GM23338 (cell line): ENCODE data around the gene KSR2. TPM values are rescaled to one million over a fixed set of nuclear protein-coding genes. Genes with fewer than 3 reads are reported as not detected.

Experiments
- ATAC-seq: fragments of 200-7000 bp; cut with Tn5 transposase; 3 replicates; pipeline ENCODE4 v1.9.1; 2020
- DNase-seq: peaks from one replicate; pipeline ENCODE4 v3.0.0-alpha.2; 2015; ENCODE audit warnings: low spot score
- H2AFZ ChIP-seq: fragments of 200-600 bp; sonication (generic); 2 replicates; pipeline ENCODE4 v1.8.0; 2016; ENCODE audit warnings: antibody characterized with exemption, mild to moderate bottlenecking, moderate library complexity
- H3F3A ChIP-seq: fragments of 200-600 bp; sonication (generic); replicated peaks from 2 replicates; pipeline ENCODE4 v1.8.0; 2017; ENCODE audit warnings: antibody characterized with exemption, mixed run types, low read depth
- H3K27ac ChIP-seq: fragments of 200-600 bp; sonication (generic); 2 replicates; pipeline ENCODE4 v1.6.1; 2016; ENCODE audit warnings: low read depth
- H3K27me3 ChIP-seq: fragments of 200-600 bp; sonication (generic); 2 replicates; pipeline ENCODE4 v1.8.0; 2016; ENCODE audit warnings: mild to moderate bottlenecking, mixed run types, moderate library complexity; ENCODE audit not compliant: insufficient read depth
- H3K36me3 ChIP-seq: fragments of 200-600 bp; sonication (generic); 2 replicates; pipeline ENCODE4 v1.8.0; 2016; ENCODE audit warnings: mild to moderate bottlenecking; ENCODE audit not compliant: insufficient read depth
- H3K4me1 ChIP-seq: fragments of 200-600 bp; sonication (generic); 2 replicates; pipeline ENCODE4 v1.8.0; 2016; ENCODE audit warnings: mild to moderate bottlenecking, moderate library complexity; ENCODE audit not compliant: insufficient read depth
- H3K4me2 ChIP-seq: fragments of 200-600 bp; sonication (generic); 2 replicates; pipeline ENCODE4 v1.7.1; 2017; ENCODE audit warnings: mixed run types
- H3K4me3 ChIP-seq: fragments of 200-600 bp; sonication (generic); 2 replicates; pipeline ENCODE4 v1.6.1; 2016; ENCODE audit warnings: mixed run types
- H3K79me2 ChIP-seq: fragments of 200-600 bp; sonication (generic); replicated peaks from 2 replicates; pipeline ENCODE4 v1.8.0; 2017; ENCODE audit warnings: mild to moderate bottlenecking; ENCODE audit not compliant: insufficient read depth
- H3K9me2 ChIP-seq: fragments of 200-600 bp; sonication (generic); 2 replicates; pipeline ENCODE4 v1.8.0; 2017; ENCODE audit not compliant: insufficient read depth
- H4K20me1 ChIP-seq: fragments of 200-600 bp; sonication (generic); replicated peaks from 2 replicates; pipeline ENCODE4 v1.8.0; 2017; ENCODE audit warnings: mild to moderate bottlenecking; ENCODE audit not compliant: insufficient read depth
- H3K27ac Mint-ChIP-seq: 2 replicates; pipeline ENCODE4 v1.8.0; 2020; ENCODE audit warnings: inconsistent platforms, mild to moderate bottlenecking, moderate library complexity, mixed read lengths
- H3K27me3 Mint-ChIP-seq: 3 replicates; pipeline ENCODE4 v1.8.0; 2022; ENCODE audit warnings: low read depth, mild to moderate bottlenecking, moderate library complexity, mixed read lengths, inconsistent platforms; ENCODE audit not compliant: insufficient read depth, poor library complexity
- H3K36me3 Mint-ChIP-seq: 3 replicates; pipeline ENCODE4 v1.8.0; 2021; ENCODE audit warnings: low read depth, mild to moderate bottlenecking, inconsistent platforms, moderate library complexity, mixed read lengths
- H3K4me1 Mint-ChIP-seq: 3 replicates; pipeline ENCODE4 v1.8.0; 2020; ENCODE audit warnings: mild to moderate bottlenecking, inconsistent platforms, mixed read lengths
- H3K4me3 Mint-ChIP-seq: 3 replicates; pipeline ENCODE4 v1.8.0; 2021; ENCODE audit warnings: moderate library complexity, mild to moderate bottlenecking, inconsistent platforms, mixed read lengths
- H3K9me3 Mint-ChIP-seq: 3 replicates; pipeline ENCODE4 v1.8.0; 2020; ENCODE audit warnings: moderate library complexity, mild to moderate bottlenecking, inconsistent platforms, mixed read lengths
- CTCF ChIP-seq, 2 experiments: fragments of 200-600 bp in 1 of 2; sonication (generic) in 1 of 2; conservative IDR thresholded peaks; 2 replicates each; pipeline versions ENCODE4 v1.5.1 to v1.6.1; 2016 to 2017; ENCODE audit warnings: antibody characterized with exemption in 2 of 2, low read depth in 2 of 2, mild to moderate bottlenecking in 2 of 2, moderate library complexity in 1 of 2
- ETS1 ChIP-seq: IDR thresholded peaks from 2 replicates; pipeline ENCODE4 v1.6.1; 2016; ENCODE audit warnings: antibody characterized with exemption
- EZH2phosphoT487 ChIP-seq: fragments of 200-600 bp; sonication (generic); IDR thresholded peaks from one replicate; pipeline ENCODE4 v1.8.1; 2018; ENCODE audit warnings: antibody characterized with exemption; ENCODE audit not compliant: unreplicated experiment
- NANOG ChIP-seq: IDR thresholded peaks from 2 replicates; pipeline ENCODE4 v1.6.1; 2016; ENCODE audit warnings: antibody characterized with exemption, borderline replicate concordance
- POLR2AphosphoS5 ChIP-seq: IDR thresholded peaks from 2 replicates; pipeline ENCODE4 v1.6.1; 2016; ENCODE audit warnings: antibody characterized with exemption, low read depth
- ZNF331 ChIP-seq: fragments of 250-450 bp; sonication (Bioruptor Pico); IDR thresholded peaks from 2 replicates; pipeline ENCODE4 v1.5.0; 2020; ENCODE audit warnings: low read depth, mild to moderate bottlenecking, moderate library complexity
- polyA plus RNA-seq: library from polyadenylated mRNA; unstranded; fragments of >200 nt; fragmentation: Nextera tagmentation; extraction: Ambion mirVana; gene quantifications from 2 replicates; pipeline ENCODE4 v1.2.1, GENCODE V29; 2016
- total RNA-seq: library from RNA; depleted of rRNA; stranded (reverse); fragments of >200 nt; shearing (Covaris generic); gene quantifications from 2 replicates; pipeline ENCODE4 v1.2.3, GENCODE V29; 2014

The KSR2 gene
- total and polyA plus RNA-seq, 2 experiments from 2014 or later, result 1.1 to 2.7 TPM

GRCh38 chr12:117797202-117797601 is 171.6 kb downstream of the KSR2 start:
- no peaks in the 10 kb centered on the region; the same call in 2 of the 3 replicates for H3K4me1 Mint-ChIP-seq

GRCh38 chr12:117792877-117793424 is 175.8 kb downstream of the KSR2 start:
- H3K27me3 Mint-ChIP-seq, result no peaks in the 10 kb centered on the region
- TF ChIP-seq NANOG (no peak), POLR2AphosphoS5 (no peak), ZNF331 (CRISPR knock-in tag) (no peak), ETS1 (no peak), CTCF (conservative IDR thresholded peaks at IDR 0.05; ENCODE audit: low read depth in 2 of 2) (no peak)

More at GRCh38 chr12:117797202-117797601, 171.6 kb downstream of the KSR2 start:
- ATAC-seq (no peak), DNase-seq (no peak)
- H3K9me3 Mint-ChIP-seq, result peaks cover 2% of the 10 kb centered on the region; the same call in 2 of the 3 replicates
- Histone ChIP-seq H3K4me3 (no peak overlapping the region), H3K4me2 (no peak overlapping the region), H3K9me2 (0 out of 2 replicates have a peak, but pooled peaks cover 4% of the 10 kb centered on the region), H3K27me3 (no peaks in the 10 kb centered on the region), H3K79me2 (no peaks in the 10 kb centered on the region), H3K36me3 (no peaks in the 10 kb centered on the region), H3F3A (peaks cover 8% of the 10 kb centered on the region; the same call in 1 of the 2 replicates), H2AFZ (no peak overlapping the region), H3K27ac (no peak overlapping the region), H3K4me1 (no peaks in the 10 kb centered on the region), H4K20me1 (no peaks in the 10 kb centered on the region)
- no peaks in the 10 kb centered on the region for H3K27me3 Mint-ChIP-seq
- no peak overlapping the region for H3K4me3 Mint-ChIP-seq
- H3K27ac Mint-ChIP-seq, result no peak overlapping the region
- TF ChIP-seq CTCF (conservative IDR thresholded peaks at IDR 0.05; ENCODE audit: low read depth in 2 of 2), result no peak
- TF ChIP-seq ETS1, result no peak
- no peak for TF ChIP-seq POLR2AphosphoS5
- TF ChIP-seq EZH2phosphoT487, result no peak
- H3K36me3 Mint-ChIP-seq, result no peaks in the 10 kb centered on the region; the same call in 2 of the 3 replicates

More at GRCh38 chr12:117792877-117793424, 175.8 kb downstream of the KSR2 start:
- H4K20me1 ChIP-seq, result no peaks in the 10 kb centered on the region
- H3K4me2 ChIP-seq, result no peak overlapping the region
- H3K4me3 Mint-ChIP-seq, result no peak overlapping the region
- H3F3A ChIP-seq, result peaks cover 8% of the 10 kb centered on the region; the same call in 1 of the 2 replicates
- H2AFZ ChIP-seq, result no peak overlapping the region
- no peaks in the 10 kb centered on the region for H3K36me3 ChIP-seq
- no peaks in the 10 kb centered on the region; the same call in 2 of the 3 replicates for H3K36me3 Mint-ChIP-seq
- peaks cover 2% of the 10 kb centered on the region; the same call in 2 of the 3 replicates for H3K9me3 Mint-ChIP-seq
- H3K4me1 Mint-ChIP-seq, result peaks cover 35% of the 10 kb centered on the region
- ATAC-seq (no peak), DNase-seq (no peak)
- peaks cover 31% of the 10 kb centered on the region for H3K4me1 ChIP-seq
- no peaks in the 10 kb centered on the region for H3K9me2 ChIP-seq
- H3K79me2 ChIP-seq, result no peaks in the 10 kb centered on the region
- H3K4me3 ChIP-seq, result no peak overlapping the region
- H3K27me3 ChIP-seq, result no peaks in the 10 kb centered on the region
- H3K27ac ChIP-seq, result no peak overlapping the region
- no peak overlapping the region for H3K27ac Mint-ChIP-seq
